ENCODE data around the gene CYP11A1.
"Not testable (repeated sequence)": the region's sequence is repeated elsewhere in the genome, so short reads cannot be mapped to it uniquely, and the experiment has no call there.

CYP11A1 gene

DNA sequence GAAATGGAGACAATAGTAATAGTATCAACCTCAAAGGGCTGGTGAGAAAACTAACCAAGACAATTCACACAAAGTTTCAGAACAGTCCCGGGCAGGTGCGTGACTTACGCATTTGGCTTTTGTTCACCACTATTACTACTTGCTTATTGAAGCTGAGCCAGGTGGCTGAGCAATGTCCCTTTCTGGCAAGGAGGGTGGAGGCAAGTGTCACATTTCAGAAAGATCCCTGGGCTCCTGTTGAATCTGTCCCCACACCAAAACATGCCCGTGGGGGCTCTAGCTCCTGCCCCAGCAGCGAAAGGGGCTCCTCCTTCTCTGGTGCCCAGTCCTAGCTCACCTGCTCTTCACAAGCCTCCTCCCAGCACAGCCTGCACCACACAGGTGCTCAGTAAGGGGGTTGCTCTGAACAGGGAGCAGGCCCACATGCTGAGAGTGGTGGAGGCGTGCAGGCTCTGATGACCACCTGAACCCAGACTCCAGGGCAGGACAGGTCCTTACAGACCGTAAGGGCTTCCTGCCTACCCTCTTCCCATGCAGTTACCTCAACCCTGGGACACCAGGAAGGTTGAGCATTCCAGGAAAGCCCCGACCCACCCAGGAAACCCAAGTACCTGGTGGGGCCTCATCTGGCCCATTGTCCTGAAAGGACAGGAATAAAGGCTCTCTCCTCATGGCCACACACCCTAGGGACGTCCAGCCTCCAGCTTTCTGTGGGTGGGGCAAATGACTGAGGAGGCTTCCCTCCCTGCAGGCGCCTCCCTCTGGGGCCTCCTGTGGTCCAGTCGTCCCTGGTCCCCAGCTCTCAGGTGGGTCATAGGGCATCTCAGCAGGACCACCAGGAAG lies 33.7 kb upstream of the CYP11A1 start:
- no peak for DNase-seq (ENCODE audit: low read depth)

DNA sequence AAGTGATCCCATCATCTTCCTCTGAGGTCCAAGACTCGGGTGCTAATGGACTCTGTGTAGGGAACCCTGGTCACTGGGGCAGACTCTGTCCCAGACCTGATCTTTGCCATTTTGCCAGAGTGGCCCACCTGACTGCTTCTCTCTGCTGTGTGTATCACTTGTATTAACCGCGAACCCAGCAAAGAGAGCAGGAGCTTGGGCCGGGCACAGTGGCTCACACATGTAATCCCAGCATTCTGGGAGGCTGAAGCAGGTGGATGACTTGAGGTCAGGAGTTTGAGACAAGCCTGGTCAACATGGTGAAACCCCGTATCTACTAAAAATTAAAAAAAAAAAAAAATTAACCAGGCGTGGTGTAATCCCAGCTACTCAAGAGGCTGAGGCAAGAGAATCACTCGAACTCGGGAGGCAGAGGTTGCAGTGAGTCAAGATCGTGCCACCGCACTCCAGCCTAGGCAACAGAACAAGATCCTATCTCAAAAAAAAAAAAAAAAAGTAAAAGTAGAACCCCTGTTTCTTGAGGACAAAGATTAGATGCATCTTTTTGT lies 32.9 kb upstream of the CYP11A1 start:
- DNase-seq (ENCODE audit: low read depth) = no peak

DNA sequence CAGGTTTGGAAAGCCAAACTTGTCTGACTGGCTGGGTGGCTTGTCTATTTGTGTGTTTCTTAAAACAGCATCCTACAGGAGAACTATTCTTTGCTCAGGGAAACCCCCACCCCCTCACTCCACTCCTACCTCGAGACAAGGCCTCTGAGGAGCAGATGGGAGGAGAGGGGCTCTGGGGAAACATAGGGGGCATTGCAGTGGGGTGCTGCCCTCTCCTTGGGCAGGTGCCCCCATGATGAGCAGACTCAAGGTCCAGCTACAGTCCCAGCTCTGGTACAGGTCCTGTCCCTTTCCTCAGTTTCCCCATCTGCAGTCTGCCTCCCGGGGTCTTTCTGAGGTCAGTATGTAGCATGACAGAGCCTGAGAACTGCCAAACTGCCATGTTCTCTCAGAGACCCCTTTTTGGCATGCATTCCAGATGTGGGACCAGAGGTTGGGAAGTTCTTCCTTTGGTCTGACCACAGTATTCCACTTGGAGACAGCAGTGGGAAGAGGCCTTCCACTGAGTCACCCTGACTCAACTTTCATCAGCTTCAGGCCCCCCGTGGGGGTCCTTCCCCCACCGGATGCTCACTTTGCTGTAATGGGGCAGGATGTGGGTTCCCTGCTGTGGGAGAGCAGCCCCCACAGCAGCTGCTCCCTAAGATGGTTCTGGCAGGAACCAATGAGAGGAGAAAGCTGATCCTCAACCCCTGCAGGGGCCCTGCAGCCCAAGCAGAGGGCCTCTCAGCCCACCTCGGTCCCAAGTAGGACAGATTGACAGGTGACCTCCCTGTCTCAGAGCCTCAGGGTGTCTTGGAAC lies 32.3 kb upstream of the CYP11A1 start:
- no peak for DNase-seq (ENCODE audit: low read depth)

DNA sequence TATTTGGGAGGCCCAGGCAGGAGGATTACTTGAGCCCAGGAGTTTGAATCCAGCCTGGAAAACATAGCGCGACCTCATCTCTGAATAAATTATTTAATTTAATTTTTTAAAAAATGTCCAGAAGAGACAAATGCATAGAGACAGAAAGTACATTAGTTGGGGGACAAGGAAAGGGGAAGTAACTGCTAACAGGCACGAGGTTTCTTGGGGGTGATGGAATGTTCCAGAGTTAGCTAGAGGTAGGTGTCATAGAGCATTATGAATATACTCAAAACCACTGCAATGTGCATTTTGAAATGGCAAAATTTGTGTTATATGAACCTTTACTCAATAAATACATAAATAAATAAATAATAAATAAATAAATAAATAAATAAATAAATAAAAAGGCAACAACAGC lies 31.7 kb upstream of the CYP11A1 start:
- DNase-seq (ENCODE audit: low read depth) = no peak

DNA sequence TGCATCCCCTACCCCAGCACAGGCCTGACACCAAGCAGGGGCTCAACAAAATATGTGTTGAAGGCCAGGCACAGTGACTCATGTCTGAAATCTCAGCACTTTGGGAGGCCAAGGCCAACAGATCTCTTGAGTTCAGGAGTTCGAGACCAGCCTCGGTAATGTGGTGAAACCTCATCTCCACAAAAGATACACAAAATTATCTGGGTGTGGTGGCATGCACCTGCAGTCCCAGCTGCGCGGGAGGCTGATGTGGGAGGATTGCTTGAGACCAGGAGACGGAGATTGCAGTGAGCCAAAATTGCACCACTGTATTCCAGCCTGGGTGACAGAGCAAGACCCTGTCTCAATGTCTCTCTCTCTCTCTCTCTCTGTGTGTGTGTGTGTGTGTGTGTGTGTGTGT lies 30.7 kb upstream of the CYP11A1 start:
- no peak for DNase-seq (ENCODE audit: low read depth)

DNA sequence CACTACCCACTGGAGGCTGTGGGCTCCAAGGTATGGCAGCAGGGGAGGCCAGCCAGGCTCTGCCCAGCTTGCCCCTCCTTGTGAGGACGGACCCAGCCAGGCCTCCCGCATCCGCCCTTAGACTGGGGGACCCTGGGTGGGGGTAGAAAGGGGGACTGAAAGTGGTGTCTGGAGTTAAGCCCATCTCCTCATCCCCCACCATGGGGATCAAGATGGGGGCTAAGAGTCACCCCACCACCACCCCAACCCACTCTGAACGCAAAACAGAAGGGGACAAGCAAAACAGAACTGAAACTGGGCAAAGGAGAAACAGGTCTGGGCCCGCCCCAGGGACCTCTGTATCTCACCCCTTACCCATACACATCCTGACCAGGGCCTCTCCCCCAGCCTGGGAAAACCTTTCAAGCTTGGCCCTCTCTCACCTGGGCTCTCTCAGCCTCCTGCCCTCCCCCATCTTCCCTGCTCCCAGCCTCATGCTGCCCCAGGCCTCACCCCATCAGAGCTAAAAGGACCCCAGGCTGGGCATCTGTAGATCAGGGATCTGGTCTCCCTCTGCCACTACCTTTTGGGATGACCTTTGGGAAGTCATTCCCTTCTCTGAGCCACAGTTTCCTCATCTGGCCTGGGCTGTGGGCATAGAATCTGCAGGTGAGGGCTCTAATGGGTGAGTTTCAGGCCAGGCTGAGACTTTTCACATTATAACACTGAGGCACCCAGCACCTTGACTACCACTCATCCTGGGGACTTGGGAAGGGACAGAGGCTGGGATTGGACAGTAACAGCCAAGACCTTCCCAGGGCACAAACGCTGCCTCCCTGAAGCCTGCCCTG lies 30.0 kb upstream of the CYP11A1 start:
- no peak for DNase-seq (ENCODE audit: low read depth)

DNA sequence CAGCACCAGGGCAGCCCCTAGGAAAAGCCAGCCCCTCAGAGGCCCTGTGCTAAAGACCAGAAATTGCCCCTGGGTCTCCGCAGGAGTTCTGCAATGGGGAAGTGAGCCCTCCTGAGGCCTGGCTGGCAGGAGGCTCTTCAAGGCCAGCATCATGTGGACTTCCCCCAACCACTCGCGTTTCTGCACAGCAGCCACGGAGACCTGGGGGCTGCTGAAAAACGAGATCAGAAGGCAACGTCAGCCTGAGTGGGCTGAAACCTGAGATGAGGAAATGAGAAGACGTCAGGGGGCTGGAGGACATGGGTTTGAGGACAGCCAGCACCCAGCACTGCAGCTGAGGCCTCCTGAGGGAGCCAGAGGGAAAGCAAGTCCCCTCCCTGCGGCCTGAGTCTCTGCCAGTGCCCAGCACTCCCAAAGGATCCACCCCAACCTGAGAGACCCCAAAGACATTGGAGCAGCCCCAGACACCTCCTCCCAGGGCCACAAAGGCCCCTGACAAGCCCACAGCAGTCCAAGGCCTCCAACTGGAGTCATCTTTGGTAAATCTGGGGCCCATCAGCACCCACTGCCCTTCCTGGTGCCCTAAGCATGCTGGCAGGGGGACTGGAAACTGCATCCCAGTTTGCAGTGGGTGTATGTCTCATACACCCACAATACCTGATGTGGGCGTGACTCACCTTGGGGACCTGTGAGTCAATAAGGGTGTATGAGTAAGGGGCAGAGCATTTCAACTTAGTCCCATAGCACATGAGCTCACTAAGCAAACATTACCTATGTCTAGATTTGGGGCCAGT lies 29.2 kb upstream of the CYP11A1 start:
- no peak for DNase-seq (ENCODE audit: low read depth)

DNA sequence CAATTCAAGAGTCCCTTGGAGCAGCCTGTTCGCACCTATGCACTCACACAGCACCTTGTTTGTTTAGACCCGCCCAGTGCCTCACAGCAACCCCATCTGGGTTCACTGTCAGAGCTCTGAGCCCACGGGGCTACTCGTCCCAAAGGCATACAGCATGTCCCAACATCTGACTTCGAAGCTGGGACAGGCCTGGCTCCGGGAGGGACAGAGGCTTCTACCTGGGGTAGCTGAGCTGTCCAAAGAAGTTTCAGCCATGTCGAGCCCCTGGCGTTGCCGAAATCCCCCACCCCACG lies 28.6 kb upstream of the CYP11A1 start:
- DNase-seq (ENCODE audit: low read depth) = no peak

DNA sequence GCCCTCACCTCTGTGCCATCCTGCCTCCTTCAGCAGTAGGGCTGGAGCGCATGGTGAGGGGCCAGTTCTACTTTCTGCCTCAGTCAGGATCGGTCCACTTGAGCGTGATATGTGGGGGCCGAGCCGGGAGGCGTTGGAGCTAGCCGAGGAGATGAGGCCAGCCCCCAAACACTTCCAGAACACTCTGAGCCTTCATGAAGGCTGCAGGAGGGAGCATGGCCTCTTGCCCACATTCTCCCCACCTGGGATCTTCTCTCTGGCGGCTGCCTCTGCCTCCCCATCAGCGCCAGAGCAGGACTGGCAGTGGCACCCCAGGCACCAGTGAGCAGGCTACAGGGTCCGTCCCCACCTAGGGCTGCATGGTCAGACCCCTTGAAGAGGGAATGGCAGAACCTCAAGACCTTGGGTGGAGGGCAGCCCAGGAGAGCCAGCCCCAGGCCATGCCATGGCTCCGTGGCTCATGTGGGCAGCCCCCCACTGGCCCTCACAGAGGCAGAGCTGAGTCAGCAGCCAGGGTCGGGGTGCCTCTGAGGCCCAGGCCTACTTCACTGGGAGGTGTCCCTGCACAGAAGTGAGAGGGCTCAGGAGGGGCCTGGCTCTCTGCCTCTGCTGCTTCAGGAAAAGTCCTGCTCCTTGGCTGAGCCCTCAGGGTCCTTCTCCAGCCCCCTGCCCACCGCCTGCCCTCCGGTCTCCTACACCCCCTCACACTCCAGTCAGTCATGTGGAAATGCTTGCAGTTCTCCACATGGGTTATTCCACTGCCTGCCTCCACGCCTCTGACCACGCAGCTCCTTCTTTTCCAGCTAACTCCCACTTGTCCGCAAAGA lies 28.1 kb upstream of the CYP11A1 start:
- DNase-seq (ENCODE audit: low read depth) = no peak

DNA sequence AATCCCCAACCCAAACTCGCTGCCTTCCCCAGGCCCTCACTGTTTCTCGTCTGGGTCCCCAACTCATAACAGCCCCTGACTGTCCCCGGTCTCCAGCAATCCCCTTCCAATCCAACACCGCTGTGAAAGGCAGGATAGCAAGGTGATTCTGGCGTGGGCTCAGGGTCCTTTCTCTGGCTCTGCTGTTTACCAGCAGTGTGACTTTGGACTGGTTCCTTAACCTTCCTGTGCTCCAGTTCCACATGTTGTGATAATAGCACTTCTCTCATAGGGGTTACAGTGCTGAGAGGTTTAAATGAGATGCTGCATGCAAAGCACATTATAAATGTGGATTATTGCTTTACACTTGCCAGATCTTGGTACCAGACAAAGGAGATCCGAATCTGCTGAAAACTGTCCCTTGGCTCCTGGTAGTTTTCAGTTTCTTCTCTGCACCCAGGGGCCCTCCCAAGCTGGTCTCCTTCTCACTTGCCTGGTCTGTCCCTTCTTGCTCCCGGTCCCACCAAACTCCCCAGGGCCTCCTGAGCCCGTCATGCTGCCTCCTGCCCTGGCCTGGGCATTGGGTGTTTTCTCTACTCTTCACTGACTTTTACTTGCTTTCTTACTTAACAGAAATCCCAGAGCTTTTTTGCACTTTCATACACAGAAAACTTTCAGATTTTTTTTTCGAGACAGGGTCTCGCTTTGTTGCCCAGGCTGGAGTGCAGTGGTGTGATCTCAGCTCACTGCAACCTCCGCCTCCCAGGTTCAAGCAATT lies 26.8 kb upstream of the CYP11A1 start:
- DNase-seq (ENCODE audit: low read depth) = no peak

DNA sequence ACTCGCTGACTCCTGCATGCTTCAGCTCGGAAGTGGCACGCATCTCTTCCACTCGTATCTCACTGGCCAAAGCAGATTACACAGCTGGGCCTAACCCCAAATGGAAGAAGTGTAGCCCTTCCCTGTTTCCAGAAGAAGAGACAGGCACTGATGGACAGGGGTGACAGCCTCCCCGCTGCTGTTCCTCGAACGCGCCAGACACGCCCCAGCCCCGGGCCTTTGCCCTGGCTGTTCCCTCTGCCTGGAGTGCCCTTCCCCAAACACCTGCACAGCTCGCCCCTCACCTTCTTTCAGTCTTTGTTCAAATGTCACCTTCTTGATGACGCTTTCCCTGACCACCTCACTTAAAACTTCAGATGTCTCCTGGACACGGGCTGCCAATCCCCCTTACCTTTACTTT lies 26.0 kb upstream of the CYP11A1 start:
- no peak for DNase-seq (ENCODE audit: low read depth)

DNA sequence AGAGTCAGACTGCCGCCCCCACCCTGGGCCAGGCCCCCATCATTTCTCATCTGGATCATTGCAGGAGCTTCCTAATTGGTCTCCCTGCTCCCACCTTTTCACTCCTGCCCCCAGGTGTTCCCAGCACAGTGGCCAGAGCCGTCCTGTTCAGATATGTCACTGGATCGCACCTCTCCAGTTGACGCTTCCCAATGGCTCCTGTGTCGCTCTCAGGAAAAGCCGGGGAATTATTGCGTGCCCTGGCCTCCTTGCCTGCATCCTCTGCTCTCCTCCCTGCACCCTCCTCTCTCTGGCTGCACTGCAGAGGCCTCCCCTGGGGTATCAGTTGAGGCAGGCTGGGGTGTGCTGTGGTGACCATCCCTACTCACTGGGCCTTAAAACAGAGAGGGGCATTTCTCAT lies 25.5 kb upstream of the CYP11A1 start:
- no peak for DNase-seq (ENCODE audit: low read depth)

DNA sequence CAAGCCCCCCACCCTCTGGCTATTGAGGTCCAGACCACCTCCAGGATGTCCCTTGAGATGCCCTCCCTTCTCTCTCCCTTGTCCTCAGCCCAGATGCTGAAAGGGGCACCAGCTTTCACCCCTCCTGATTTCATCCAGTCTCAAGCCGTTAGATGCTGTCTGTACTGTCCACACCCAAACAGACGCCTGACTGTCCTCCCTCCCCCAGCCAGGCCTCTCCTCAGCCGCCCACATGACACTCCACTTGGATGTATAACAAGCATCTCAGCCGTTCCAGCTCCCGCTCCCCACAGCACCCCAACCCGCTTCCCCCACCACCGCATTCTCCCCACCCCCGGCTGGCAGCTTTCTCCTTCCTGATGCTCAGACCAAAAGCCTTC lies 25.0 kb upstream of the CYP11A1 start:
- no peak for DNase-seq (ENCODE audit: low read depth)

DNA sequence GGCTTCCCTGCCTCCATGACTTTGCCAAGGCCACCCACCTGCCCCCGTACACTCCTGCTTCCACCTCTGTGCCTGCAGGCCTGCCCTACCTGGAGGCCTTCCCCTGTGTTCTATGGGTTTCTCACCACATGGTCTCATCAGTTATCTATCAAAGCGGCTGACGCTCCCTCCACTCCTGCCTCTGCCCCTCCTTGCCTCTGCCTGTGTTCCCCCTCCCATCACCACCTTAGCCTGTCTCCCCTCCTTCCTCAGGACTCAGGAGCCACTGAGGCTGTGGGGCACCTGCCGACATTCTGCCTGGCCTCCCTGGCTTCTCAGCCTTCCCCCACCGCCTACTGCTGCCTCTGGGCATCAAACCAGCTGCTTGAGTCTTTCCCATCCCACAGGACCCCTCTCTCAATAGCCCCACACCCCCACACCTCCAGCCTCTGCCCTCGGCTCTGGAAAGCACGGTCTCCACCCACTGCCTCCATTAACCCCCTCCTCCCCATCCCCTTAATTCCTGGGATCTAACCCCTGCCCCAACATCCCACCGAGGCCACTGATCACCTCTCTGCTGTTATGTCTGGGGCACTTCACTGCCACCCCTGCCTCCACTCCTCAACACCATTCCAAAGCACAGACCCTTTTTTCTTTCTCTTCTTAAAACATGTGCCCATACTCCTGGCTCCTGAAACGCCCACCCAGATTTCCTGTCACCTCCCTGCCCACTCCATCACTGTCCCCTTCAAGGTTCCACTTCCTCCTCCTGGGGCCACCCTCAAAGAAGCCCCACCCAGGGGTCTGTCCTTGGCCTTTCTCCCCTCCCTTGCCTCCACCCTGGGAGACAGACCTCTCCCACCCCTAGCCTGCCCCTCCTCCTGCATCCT lies 24.4 kb upstream of the CYP11A1 start:
- no peak for DNase-seq (ENCODE audit: low read depth)

DNA sequence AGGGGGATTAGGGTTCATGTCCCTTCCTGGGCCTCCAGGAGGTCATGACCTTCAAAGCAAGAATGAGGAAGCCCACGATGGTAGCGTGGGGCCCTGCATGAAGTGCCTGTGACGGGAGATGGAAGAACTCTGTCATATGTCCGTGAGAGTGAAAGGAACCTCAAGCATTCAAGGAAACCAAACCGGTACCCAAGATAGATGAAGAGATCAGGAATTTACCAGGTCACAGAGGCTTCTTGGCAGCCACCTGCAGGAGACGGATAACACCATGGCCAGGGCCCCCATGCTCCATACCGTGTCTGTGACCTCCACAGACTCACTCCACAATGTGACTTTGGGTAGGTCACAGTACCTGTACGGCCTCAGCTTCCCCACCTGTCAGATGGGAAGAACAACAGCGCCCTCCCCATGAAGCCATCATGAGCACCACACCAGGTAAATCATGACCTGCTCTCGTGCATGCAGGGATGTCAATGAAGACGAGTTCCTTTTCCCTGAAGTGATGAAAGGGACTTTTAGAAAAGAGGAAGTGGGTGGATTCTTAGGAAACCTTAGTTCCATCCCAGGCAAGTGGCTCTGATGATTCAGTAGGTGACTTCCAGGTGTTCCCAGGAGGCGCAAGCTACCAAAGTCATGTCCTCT lies 23.3 kb upstream of the CYP11A1 start:
- DNase-seq (ENCODE audit: low read depth) = no peak

DNA sequence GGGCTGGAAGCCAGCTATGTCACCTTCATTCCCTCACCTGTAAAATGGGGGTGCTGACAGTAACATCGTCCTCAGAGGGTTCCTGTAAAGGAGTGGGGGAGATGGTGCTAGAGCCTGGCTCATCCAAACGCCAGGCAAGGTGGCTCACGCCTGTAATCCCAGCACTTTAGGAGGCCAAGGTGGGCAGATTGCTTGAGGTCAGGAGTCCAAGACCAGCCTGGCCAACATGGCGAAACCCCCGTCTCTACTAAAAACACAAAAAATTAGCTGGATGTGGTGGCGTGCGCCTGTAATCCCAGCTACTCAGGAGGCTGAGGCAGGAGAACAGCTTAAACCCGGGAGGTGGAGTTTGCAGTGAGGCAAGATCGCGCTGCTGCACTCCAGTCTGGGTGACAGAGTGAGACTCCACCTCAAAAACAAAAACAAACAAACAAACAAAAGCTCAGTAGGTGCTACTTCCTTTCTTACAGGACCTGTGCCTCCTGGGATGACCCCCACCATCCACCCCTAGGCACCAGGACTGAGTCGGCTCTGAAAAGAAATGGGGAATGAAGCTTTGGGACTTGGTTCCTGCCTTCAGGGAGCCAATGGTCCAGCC lies 22.7 kb upstream of the CYP11A1 start:
- DNase-seq (ENCODE audit: low read depth) = not testable (repeated sequence)

DNA sequence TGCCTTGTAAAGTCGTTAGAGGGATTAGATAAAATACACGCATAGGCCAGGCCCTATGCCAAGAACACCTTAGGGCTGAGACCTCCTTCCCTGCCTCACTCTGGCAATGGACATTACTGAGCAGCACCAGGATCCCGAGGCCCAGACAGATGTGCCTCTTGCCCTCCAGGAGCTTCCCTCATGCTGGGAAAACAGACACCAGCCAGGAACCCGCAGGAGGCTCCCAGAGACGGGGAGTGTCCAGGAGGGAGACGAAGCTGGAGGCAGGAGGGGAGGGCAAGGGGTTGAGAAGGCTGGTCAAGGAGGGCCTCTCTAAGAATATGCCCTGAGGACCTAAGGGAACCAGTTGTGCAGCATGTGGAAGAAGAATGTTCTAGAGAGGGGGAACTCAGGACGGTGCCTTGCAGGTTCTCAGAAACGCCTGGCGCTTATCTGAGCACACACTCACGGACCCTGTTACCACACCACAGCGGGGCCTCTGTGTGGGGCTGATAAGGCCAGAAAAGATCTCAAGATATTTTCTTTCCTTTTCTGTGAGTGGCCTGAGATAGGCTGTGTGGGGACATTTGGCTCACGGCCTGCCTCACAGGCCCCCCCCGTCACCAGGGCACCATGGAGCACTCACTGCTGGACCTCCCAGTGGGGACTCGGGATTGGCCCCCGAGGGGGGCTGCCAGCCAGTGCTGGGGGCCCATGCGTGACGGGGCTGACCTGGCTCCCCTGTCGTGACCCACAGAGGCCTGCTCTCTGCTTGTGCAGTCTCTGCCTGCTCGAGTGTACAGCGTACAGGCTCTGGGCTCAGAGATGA lies 22.0 kb upstream of the CYP11A1 start:
- no peak for DNase-seq (ENCODE audit: low read depth)

All from non-pigmented ciliary epithelial cell (primary cell).